Cerebellar cortex (tissue), 1 donor: ENCODE measurements around the gene ENPP1.

Source experiments
- DNase-seq: peaks from one replicate; pipeline ENCODE4 v3.0.0-alpha.2; 2015; ENCODE audit warnings: low spot score

The ENPP1 gene

GRCh38 chr6:131787079-131787478 is 20.7 kb upstream of the ENPP1 start:
- no peak for DNase-seq

- no peak for DNase-seq
Measured at GRCh38 chr6:131787766-131788712, 19.8 kb upstream of the ENPP1 start.

- DNase-seq, result no peak
Measured at GRCh38 chr6:131789219-131789618, 18.6 kb upstream of the ENPP1 start.

DNA sequence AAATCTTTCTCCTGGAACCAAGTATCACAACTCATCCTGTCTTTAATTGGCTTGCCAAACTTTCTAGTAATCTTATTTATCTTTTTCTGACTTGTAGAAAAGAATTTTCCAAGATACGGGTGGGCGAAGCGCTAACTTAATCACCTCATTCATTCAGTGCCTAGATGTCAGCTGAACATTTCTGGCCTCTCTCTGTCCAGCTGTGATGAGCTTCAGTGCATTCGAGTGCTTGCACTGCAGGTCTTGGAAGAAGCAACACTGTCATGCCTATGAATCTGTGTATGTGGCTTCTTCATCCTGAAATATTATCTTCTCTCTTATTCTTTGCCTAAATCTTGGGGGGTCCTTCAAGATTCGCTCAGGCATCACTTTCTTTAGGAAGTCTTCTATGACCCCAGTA is 16.3 kb upstream of the ENPP1 start:
- DNase-seq, result no peak

DNA sequence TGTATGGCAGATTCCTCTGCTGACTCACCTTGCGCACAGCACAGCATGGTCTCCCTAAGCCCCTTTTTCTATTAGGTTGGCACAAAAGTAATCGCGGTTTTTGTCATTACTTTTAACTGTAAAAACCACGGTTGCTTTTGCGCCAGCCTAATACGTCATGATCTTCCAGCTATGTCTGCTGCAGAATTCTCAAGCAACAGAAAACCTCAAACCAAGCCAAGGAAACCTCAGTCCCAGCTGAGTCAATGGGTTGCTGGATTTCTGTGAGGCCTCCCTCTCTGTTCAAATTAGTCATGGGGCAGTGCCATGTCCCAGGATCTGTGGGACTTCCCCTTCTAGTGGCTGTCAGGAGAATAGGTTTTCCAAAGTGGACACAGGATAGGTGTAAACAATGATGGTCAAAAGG is 15.7 kb upstream of the ENPP1 start:
- DNase-seq, result no peak

GRCh38 chr6:131795366-131795765 is 12.5 kb upstream of the ENPP1 start:
- no peak for DNase-seq

DNA sequence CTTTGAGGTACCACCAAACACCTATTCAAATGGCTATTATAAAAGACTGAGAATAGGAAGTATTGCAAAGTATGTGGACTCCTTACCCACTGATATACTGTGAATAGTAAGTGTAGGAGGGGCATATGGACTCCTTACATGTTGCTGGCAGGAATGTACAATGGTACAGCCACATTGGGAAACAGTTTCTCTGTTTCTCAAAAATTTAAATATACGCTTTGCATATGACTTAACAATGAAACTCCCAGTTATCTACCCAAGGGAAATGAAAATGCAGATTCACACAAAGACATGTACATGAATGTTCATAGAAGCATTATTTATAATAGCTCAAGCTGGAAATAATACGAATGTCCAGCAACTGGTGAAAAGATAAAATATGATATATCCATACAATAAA is 5.5 kb upstream of the ENPP1 start:
- no peak for DNase-seq

GRCh38 chr6:131803007-131803769 is 4.6 kb upstream of the ENPP1 start:
- no peak for DNase-seq

DNA sequence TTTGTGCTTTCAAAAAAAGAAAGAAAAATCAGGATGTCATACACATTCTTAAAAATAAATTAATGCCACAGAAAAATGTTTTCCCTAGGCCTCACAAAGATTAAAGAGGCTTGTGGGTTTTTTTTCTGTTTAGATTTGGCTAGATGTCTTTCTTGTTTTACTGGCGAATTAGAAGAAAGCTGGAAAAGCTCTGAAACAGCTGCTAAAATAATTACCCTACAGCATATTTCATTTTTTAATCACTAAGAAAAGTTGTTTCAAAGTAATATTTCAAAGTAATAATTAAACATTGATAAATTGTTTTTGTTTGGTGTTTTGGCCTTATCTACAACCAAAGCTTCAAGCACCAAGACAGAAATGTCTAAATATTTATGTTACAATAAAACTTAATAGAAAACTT is 3.7 kb upstream of the ENPP1 start:
- no peak for DNase-seq

- no peak for DNase-seq
Measured at GRCh38 chr6:131807321-131807643, 538 bp upstream of the ENPP1 start.

DNA sequence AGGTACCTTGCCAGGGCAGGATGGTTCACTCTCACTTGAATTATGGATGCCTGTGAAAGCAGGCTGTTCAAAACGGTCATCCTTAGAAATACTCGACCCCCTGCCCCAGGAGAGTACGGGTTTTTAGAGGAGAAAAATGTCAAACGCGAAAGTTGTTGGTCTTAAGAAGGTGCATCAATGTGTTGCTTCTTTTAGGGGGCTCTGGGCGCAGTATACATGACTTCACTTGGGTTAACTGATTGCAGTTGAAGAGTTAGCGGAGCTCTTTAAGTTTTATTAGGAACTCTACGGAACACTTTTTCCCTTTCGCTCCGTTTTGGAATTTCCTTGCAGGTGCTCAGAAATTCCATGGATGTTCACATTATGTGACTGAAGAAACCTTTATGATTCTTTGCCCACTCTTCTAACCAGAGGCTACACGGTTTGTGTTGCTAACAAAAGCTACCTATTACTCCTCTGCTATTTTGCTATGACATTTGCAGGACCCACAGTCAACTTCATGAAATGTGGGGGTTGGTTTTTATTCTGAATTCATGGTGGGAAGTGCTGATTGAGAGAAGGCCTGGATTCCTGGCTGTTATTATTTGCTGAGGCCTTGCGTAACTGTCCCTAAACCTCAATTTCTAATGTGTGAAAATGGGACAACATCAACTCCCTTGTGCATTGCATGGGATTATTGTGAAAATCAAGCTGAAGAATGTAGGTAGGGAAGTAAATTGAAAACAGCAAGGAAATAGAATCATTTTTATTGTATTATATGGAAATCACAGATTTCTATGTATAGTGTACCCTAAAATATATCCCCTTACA is 845 bp downstream of the ENPP1 start:
- DNase-seq, result no peak

- DNase-seq, result no peak
Measured at GRCh38 chr6:131811500-131811899, 3.7 kb downstream of the ENPP1 start.

- no peak for DNase-seq
Measured at GRCh38 chr6:131813991-131814390, 6.2 kb downstream of the ENPP1 start.

GRCh38 chr6:131816869-131817268 is 9.0 kb downstream of the ENPP1 start:
- DNase-seq, result no peak

GRCh38 chr6:131819572-131820124 is 11.8 kb downstream of the ENPP1 start:
- no peak for DNase-seq

DNA sequence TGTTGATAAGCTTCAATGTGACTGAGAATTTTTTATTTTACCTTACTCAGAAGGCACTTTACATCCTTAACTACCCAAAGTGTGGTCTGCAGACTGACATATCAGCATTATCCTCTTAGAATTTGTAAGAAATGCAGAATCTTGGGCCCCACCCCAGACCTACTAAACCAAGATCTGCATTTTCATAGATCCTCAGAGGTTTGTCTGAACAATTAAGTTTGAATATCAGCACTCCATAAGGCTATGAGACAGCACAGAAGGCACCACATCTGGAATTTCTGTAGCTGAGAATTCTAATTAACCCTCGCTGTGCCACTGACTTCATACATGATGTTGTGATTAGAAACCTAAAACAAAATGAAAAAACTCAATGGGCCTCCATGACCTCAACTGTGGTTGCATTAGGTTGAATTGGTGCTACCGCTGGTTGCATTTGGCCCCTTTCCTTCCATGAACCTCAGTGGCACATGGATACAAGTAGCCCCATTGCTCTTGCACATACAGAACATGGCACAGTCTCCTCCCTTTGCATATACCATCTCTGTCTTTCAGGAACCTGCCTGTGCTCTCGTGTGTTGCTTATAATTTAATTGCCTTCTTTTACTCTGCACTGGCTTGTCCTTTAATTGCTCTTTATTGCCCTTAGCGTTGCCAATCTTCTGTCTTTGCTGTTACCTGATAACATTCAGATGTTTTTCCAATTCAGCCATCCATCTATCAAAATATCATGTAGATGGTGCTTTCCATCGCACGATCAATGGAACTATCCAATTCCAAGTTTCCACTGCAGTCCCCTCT is 13.4 kb downstream of the ENPP1 start:
- no peak for DNase-seq

DNA sequence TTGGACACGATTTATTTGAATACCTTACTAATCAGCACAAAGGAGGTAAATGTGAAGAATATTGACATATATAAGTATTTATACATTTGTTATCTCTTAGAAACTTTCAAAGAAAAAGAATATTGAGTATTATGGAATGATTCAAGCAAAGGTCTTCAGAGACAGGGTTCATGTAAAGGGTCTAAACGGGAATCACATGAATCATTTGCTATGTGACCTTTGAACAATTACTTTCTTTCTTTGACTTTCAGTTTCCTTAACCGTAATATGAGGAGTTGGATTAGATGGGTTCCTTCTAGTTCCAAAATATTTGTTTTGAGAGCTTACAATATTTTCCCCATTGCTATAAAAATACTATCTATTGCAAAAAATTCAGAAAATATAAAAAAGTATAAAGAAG is 14.3 kb downstream of the ENPP1 start:
- no peak for DNase-seq

GRCh38 chr6:131823276-131823902 is 15.6 kb downstream of the ENPP1 start:
- no peak for DNase-seq

DNA sequence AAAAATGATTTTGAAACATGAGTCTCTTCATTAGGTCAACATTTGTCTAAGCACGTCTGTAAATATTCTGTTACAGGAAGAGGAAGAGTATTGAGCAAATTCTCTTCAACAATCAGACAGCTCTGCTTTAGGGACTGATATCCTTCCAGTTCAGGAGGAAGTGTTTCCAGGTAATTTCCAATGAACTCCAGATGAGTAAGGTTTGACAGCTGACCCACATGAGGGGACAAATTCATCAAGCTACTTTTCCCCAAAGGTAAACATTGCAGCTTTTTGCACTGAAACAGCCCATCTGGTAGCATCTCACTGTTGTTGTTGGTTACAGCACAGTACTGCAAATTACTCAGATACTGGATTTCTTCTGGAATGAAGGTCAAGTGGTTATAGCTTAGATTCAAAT is 18.1 kb downstream of the ENPP1 start:
- DNase-seq, result no peak

- no peak for DNase-seq
Measured at GRCh38 chr6:131828080-131828479, 20.3 kb downstream of the ENPP1 start.

GRCh38 chr6:131828951-131829350 is 21.1 kb downstream of the ENPP1 start:
- peak; percentile 10 for DNase-seq
